ENCODE results near the gene TMEM114.

GRCh38 chr16:8552487-8553221, 37.7 kb downstream of the TMEM114 start:
- TF ChIP-seq POLR2AphosphoS5 (IDR thresholded peaks at IDR 0.05; ENCODE audit: low read depth, low read length) (no peak), REST (IDR thresholded peaks at IDR 0.05; ENCODE audit: insufficient read depth in 1 of 2, low read depth in 2 of 2, low read length in 2 of 2) (no peak), TAF1 (IDR thresholded peaks at IDR 0.05; ENCODE audit: borderline replicate concordance, insufficient read depth, low read length) (no peak), SIN3A (IDR thresholded peaks at IDR 0.05; ENCODE audit: borderline replicate concordance, insufficient read depth, low read length) (no peak), FOXP2 (optimal IDR thresholded peaks at IDR 0.05; ENCODE audit: borderline replicate concordance, extremely low read depth, extremely low read length, insufficient read depth) (no peak)

Measured in PFSK-1 (cell line).